ENCODE measurements around the gene CHST4.

- no peak for TF ChIP-seq CTCF (IDR thresholded peaks at IDR 0.05)
- no peak for TF ChIP-seq POLR2A (IDR thresholded peaks at IDR 0.05)
- TF ChIP-seq POLR2AphosphoS5 (IDR thresholded peaks at IDR 0.05): no peak
These were observed 59.1 kb downstream of the CHST4 start for GRCh38 chr16:71585318-71585703.

All from breast epithelium (tissue), 3 donors.